Lung (tissue), 12 donors: Measurements from ENCODE around the gene ARHGEF25. TPM values are rescaled to one million over a fixed set of nuclear protein-coding genes. Genes with fewer than 3 reads are reported as not detected.

ENCODE experiments used
- ATAC-seq: fragments of 200-7000 bp; cut with Tn5 transposase; one replicate; pipeline ENCODE4 v1.9.1; 2020; ENCODE audit warnings: moderate number of reproducible peaks; ENCODE audit not compliant: insufficient read depth, low FRiP score
- DNase-seq, 3 donors: peaks; one replicate each; pipeline ENCODE4 v3.0.0-alpha.2; 2013 to 2017
- H3K27ac ChIP-seq, 2 donors: one replicate each; pipeline ENCODE4 v1.5.1; 2013; ENCODE audit warnings: mild to moderate bottlenecking in 2 of 2, moderate library complexity in 2 of 2, control low read depth in 1 of 2, inconsistent platforms in 1 of 2, low read depth in 1 of 2, low read length in 1 of 2
- H3K27me3 ChIP-seq, 3 donors: one replicate each; pipeline ENCODE4 v1.5.1; 2013; ENCODE audit warnings: low read length in 2 of 3; ENCODE audit not compliant: control insufficient read depth in 3 of 3, insufficient read depth in 3 of 3
- H3K36me3 ChIP-seq, 4 donors: one replicate each; pipeline ENCODE4 v1.5.1; 2013; ENCODE audit warnings: low read length in 4 of 4, mild to moderate bottlenecking in 1 of 4, moderate library complexity in 1 of 4; ENCODE audit not compliant: control insufficient read depth in 4 of 4, insufficient read depth in 4 of 4
- H3K4me1 ChIP-seq, 5 donors: one replicate each; pipeline ENCODE4 v1.5.1; 2013; ENCODE audit warnings: low read length in 5 of 5, mild to moderate bottlenecking in 2 of 5, moderate library complexity in 1 of 5; ENCODE audit not compliant: control insufficient read depth in 5 of 5, insufficient read depth in 5 of 5
- H3K4me3 ChIP-seq: one replicate; pipeline ENCODE4 v1.5.1; 2013; ENCODE audit warnings: mild to moderate bottlenecking, control low read depth, moderate library complexity
- H3K9ac ChIP-seq, 2 donors: one replicate each; pipeline ENCODE4 v1.5.1; 2013; ENCODE audit warnings: low read length in 2 of 2, control low read depth in 1 of 2; ENCODE audit not compliant: insufficient read depth in 1 of 2
- H3K9me3 ChIP-seq, 4 donors: one replicate each; pipeline ENCODE4 v1.5.1; 2013; ENCODE audit warnings: low read length in 3 of 4, mild to moderate bottlenecking in 1 of 4, moderate library complexity in 1 of 4; ENCODE audit not compliant: control insufficient read depth in 4 of 4, insufficient read depth in 3 of 4
- CTCF ChIP-seq: IDR thresholded peaks from 2 replicates; pipeline ENCODE4 v1.5.1; 2012; ENCODE audit warnings: mild to moderate bottlenecking; ENCODE audit errors: control extremely low read depth, extremely low read depth
- WGBS, 2 donors: extraction: QIAGEN DNeasy Blood & Tissue Kit; methylation state at CpG; one replicate each; pipeline ENCODE4 v1.1.7; 2013; 5-methylcytosine and 5-hydroxymethylcytosine counted together
- polyA plus RNA-seq, 2 donors: library from polyadenylated mRNA; stranded (reverse); fragments of 200-250 nt; gene quantifications; one replicate each; pipeline ENCODE4 v1.2.1, GENCODE V29; 2013
- total RNA-seq, 2 donors: library from RNA; depleted of rRNA in 1 of 2; stranded (reverse); fragments of >200 nt in 1 of 2; gene quantifications; one replicate each; pipeline ENCODE4 v1.2.1, GENCODE V29; 2014 to 2021
- donor health status: control.
- donor health status: control.
- donor health status: Bipolar disorder and iron deficiency.
- donor health status: healthy.
- donor health status: DM: yes; HTN: yes; CAD: no.

Gene ARHGEF25
- total and polyA plus RNA-seq, 4 donors = 7.8 to 23.0 (median 11.3) TPM

GRCh38 chr12:57630891-57631433 lies 19.7 kb downstream of the ARHGEF25 start:
- Histone ChIP-seq H3K9me3 (peaks cover 0 to 2% (median 0%) of the 10 kb centered on the region in 4 donors), H3K27me3 (peaks cover 0 to 74% (median 64%) of the 10 kb centered on the region in 3 donors), H3K4me3 (no peak overlapping the region), H3K9ac (no peak overlapping the region), H3K27ac (no peak overlapping the region), H3K36me3 (no peaks in the 10 kb centered on the region), H3K4me1 (peaks cover 0 to 21% (median 9%) of the 10 kb centered on the region in 5 donors)
- DNase-seq = peak in 1 of 3 donors; percentile 6
- WGBS, 2 donors = 62 to 63% methylated on average over 6 of the region's 6 CpGs
- ATAC-seq = no peak
- no peak for TF ChIP-seq CTCF

- Histone ChIP-seq H3K9ac (no peak overlapping the region), H3K36me3 (no peaks in the 10 kb centered on the region), H3K4me3 (no peak overlapping the region), H3K27me3 (peaks cover 0 to 68% (median 58%) of the 10 kb centered on the region in 3 donors), H3K27ac (no peak overlapping the region), H3K4me1 (peaks cover 0 to 16% (median 9%) of the 10 kb centered on the region in 5 donors), H3K9me3 (peaks cover 0 to 2% (median 0%) of the 10 kb centered on the region in 4 donors)
- DNase-seq (peak in 1 of 3 donors; percentile 12), ATAC-seq (no peak)
- TF ChIP-seq CTCF = no peak
- WGBS, 2 donors = 9 to 12% methylated on average over 26 of the region's 26 CpGs
Observed at GRCh38 chr12:57631566-57632072, 20.4 kb downstream of the ARHGEF25 start.

GRCh38 chr12:57632073-57632957 lies 21.1 kb downstream of the ARHGEF25 start:
- Histone ChIP-seq H3K4me3 (peak overlapping the region; percentile 38), H3K27me3 (peaks cover 0 to 61% (median 53%) of the 10 kb centered on the region in 3 donors), H3K36me3 (no peaks in the 10 kb centered on the region), H3K9ac (no peak overlapping the region), H3K27ac (no peak overlapping the region), H3K4me1 (peaks cover 0 to 16% (median 9%) of the 10 kb centered on the region in 5 donors), H3K9me3 (peaks cover 0 to 2% (median 0%) of the 10 kb centered on the region in 4 donors)
- TF ChIP-seq CTCF = no peak
- DNase-seq = peak in 1 of 3 donors; percentile 18
- ATAC-seq = no peak
- WGBS, 2 donors = 1% methylated on average over 48 to 67 of the region's 67 CpGs
